SH-SY5Y (cell line): ENCODE results near the gene RAB7A.

ENCODE experiments used
- GATA2 ChIP-seq: IDR thresholded peaks from 2 replicates; pipeline ENCODE4 v1.6.1; 2011; ENCODE audit warnings: mild to moderate bottlenecking, low read depth, low read length
- GATA3 ChIP-seq: IDR thresholded peaks from 2 replicates; pipeline ENCODE4 v1.6.1; 2011; ENCODE audit warnings: low read depth, mild to moderate bottlenecking, low read length, moderate library complexity

GRCh38 chr3:128709038-128709437, 16.9 kb upstream of the RAB7A start:
- TF ChIP-seq GATA2 (no peak), GATA3 (no peak)
